Hepatocyte (in vitro differentiated cells): ENCODE data around the gene MUC5AC. TPM values are rescaled to one million over a fixed set of nuclear protein-coding genes. Genes with fewer than 3 reads are reported as not detected.
"Not testable (repeated sequence)": the region's sequence is repeated elsewhere in the genome, so short reads cannot be mapped to it uniquely, and the experiment has no call there.

Experiments
- DNase-seq: peaks from one replicate; pipeline ENCODE4 v3.0.0-alpha.2; 2016; ENCODE audit warnings: low spot score
- H2AFZ ChIP-seq: fragments of 200-600 bp; sonication (generic); 2 replicates; pipeline ENCODE4 v1.6.0; 2016; ENCODE audit warnings: antibody characterized with exemption, mild to moderate bottlenecking
- H3K27ac ChIP-seq: fragments of 200-600 bp; sonication (generic); 2 replicates; pipeline ENCODE4 v1.5.1; 2016; ENCODE audit warnings: mild to moderate bottlenecking
- H3K27me3 ChIP-seq: fragments of 200-600 bp; sonication (generic); 2 replicates; pipeline ENCODE4 v1.6.1; 2016
- H3K36me3 ChIP-seq: fragments of 200-600 bp; sonication (generic); replicated peaks from 2 replicates; pipeline ENCODE4 v1.5.1; 2016; ENCODE audit warnings: low read depth; ENCODE audit not compliant: insufficient read depth
- H3K4me1 ChIP-seq: fragments of 200-600 bp; sonication (generic); 2 replicates; pipeline ENCODE4 v1.5.1; 2016; ENCODE audit warnings: mild to moderate bottlenecking, moderate library complexity; ENCODE audit not compliant: insufficient read depth
- H3K4me2 ChIP-seq: fragments of 200-600 bp; sonication (generic); 2 replicates; pipeline ENCODE4 v1.6.0; 2016
- H3K4me3 ChIP-seq: fragments of 200-600 bp; sonication (generic); 2 replicates; pipeline ENCODE4 v1.5.1; 2016; ENCODE audit warnings: mild to moderate bottlenecking
- H3K79me2 ChIP-seq: fragments of 200-600 bp; sonication (generic); 2 replicates; pipeline ENCODE4 v1.6.0; 2017; ENCODE audit warnings: mild to moderate bottlenecking
- H3K9me2 ChIP-seq: fragments of 200-600 bp; sonication (generic); replicated peaks from 2 replicates; pipeline ENCODE4 v1.6.0; 2017; ENCODE audit warnings: mild to moderate bottlenecking; ENCODE audit not compliant: insufficient read depth
- H3K9me3 ChIP-seq: fragments of 200-600 bp; sonication (generic); 2 replicates; pipeline ENCODE4 v1.5.1; 2016; ENCODE audit warnings: low read depth, mild to moderate bottlenecking
- H4K20me1 ChIP-seq: fragments of 200-600 bp; sonication (generic); 2 replicates; pipeline ENCODE4 v1.6.0; 2016; ENCODE audit warnings: mild to moderate bottlenecking; ENCODE audit not compliant: insufficient read depth, poor library complexity, severe bottlenecking
- EZH2 ChIP-seq: fragments of 200-600 bp; sonication (generic); IDR thresholded peaks from 2 replicates; pipeline ENCODE4 v1.6.1; 2016; ENCODE audit warnings: antibody characterized with exemption, mild to moderate bottlenecking, borderline replicate concordance
- EZH2phosphoT487 ChIP-seq: fragments of 200-600 bp; sonication (generic); IDR thresholded peaks from one replicate; pipeline ENCODE4 v1.6.1; 2018; ENCODE audit warnings: antibody characterized with exemption, mild to moderate bottlenecking, low read depth, moderate library complexity; ENCODE audit not compliant: unreplicated experiment, severe bottlenecking
- whole genome bisulfite sequencing: methylation state at CpG from one replicate; pipeline ENCODE4 v1.1.6; 2016; ENCODE audit warnings: low lambda C conversion rate; ENCODE audit errors: missing lambda C conversion rate; 5-methylcytosine and 5-hydroxymethylcytosine counted together
- polyA plus RNA-seq: library from polyadenylated mRNA; unstranded; fragments of >200 nt; fragmentation: Nextera tagmentation; extraction: Ambion mirVana; gene quantifications from 2 replicates; pipeline ENCODE4 v1.2.1, GENCODE V29; 2016
- total RNA-seq: library from RNA; depleted of rRNA; stranded (reverse); fragments of >200 nt; gene quantifications from 2 replicates; pipeline ENCODE4 v1.2.3, GENCODE V29; 2014
- TF ChIP-seq, protein P1 (sequence below): fragments of 200-600 bp; sonication (generic); IDR thresholded peaks from 2 replicates; pipeline ENCODE4 v1.5.1; 2016; ENCODE audit warnings: antibody characterized with exemption, mild to moderate bottlenecking; ENCODE audit not compliant: poor library complexity

MUC5AC gene
- total and polyA plus RNA-seq, 2 experiments from 2014 or later, result 0.07 to 0.08 TPM

DNA sequence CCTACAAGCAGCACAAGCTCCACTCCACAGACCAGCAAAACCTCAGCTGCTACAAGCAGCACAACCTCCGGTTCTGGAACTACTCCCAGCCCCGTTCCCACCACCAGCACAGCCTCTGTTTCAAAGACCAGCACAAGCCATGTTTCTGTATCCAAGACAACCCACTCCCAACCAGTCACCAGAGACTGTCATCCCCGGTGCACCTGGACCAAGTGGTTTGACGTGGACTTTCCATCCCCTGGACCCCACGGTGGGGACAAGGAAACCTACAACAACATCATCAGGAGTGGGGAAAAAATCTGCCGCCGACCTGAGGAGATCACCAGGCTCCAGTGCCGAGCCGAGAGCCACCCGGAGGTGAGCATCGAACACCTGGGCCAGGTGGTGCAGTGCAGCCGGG lies 32.1 kb downstream of the MUC5AC start:
- 72% methylated on average over 7 of the region's 12 CpGs for WGBS
- H3K4me3 ChIP-seq, H3K79me2 ChIP-seq, DNase-seq, H3K4me2 ChIP-seq, H3K27me3 ChIP-seq, H2AFZ ChIP-seq, H4K20me1 ChIP-seq, H3K4me1 ChIP-seq, H3K36me3 ChIP-seq, H3K27ac ChIP-seq, H3K9me3 ChIP-seq, H3K9me2 ChIP-seq: not testable (repeated sequence)

DNA sequence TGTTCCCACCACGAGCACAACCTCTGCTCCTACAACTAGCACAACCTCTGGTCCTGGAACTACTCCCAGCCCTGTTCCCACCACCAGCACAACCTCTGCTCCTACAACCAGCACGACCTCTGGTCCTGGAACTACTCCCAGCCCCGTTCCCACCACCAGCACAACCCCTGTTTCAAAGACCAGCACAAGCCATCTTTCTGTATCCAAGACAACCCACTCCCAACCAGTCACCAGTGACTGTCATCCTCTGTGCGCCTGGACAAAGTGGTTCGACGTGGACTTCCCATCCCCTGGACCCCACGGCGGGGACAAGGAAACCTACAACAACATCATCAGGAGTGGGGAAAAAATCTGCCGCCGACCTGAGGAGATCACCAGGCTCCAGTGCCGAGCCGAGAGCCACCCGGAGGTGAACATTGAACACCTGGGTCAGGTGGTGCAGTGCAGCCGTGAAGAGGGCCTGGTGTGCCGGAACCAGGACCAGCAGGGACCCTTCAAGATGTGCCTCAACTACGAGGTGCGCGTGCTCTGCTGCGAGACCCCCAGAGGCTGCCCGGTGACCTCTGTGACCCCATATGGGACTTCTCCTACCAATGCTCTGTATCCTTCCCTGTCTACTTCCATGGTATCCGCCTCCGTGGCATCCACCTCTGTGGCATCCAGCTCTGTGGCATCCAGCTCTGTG lies 34.2 kb downstream of the MUC5AC start:
- H2AFZ ChIP-seq, DNase-seq, H3K36me3 ChIP-seq, H3K9me3 ChIP-seq, H4K20me1 ChIP-seq, H3K4me2 ChIP-seq, H3K27me3 ChIP-seq, H3K27ac ChIP-seq, H3K4me1 ChIP-seq, H3K9me2 ChIP-seq, H3K79me2 ChIP-seq, H3K4me3 ChIP-seq: not testable (repeated sequence)
- WGBS, result 90% methylated on average over 22 of the region's 22 CpGs

DNA sequence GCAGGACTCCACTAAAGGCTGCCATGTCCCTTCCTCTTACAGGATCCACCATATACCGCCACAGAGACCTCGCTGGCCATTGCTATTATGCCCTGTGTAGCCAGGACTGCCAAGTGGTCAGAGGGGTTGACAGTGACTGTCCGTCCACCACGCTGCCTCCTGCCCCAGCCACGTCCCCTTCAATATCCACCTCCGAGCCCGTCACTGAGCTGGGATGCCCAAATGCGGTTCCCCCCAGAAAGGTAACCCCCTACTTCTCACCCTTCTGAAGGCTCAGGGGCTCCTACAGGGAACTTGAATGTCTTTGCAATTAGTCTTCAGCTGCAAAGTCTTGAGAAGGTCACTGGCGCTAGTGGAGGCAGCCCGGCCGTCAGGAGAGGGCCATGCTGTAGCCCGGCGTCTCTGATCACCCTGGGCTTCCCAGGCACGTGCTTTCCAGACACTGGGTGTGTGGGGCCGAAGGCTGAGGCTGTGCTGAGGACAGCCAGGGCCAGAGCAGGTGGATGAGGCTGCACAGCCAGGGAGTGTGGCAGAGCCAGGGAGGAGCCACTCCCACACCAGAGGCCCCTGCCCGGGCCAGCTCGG lies 35.1 kb downstream of the MUC5AC start:
- no peaks in the 10 kb centered on the region for H3K9me2 ChIP-seq
- H3K9me3 ChIP-seq, result no peaks in the 10 kb centered on the region
- 91% methylated on average over 17 of the region's 17 CpGs for WGBS
- no peaks in the 10 kb centered on the region for H3K27me3 ChIP-seq
- no peaks in the 10 kb centered on the region for H3K79me2 ChIP-seq
- H2AFZ ChIP-seq, result no peak overlapping the region
- H3K36me3 ChIP-seq, result no peaks in the 10 kb centered on the region
- H3K4me2 ChIP-seq, result no peak overlapping the region
- H3K4me3 ChIP-seq, result no peak overlapping the region
- H3K27ac ChIP-seq, result no peak overlapping the region
- H4K20me1 ChIP-seq, result no peaks in the 10 kb centered on the region
- no peaks in the 10 kb centered on the region for H3K4me1 ChIP-seq
- DNase-seq, result no peak
- TF ChIP-seq EZH2phosphoT487 (no peak), EZH2 (no peak)
- TF ChIP-seq, protein P1, sequence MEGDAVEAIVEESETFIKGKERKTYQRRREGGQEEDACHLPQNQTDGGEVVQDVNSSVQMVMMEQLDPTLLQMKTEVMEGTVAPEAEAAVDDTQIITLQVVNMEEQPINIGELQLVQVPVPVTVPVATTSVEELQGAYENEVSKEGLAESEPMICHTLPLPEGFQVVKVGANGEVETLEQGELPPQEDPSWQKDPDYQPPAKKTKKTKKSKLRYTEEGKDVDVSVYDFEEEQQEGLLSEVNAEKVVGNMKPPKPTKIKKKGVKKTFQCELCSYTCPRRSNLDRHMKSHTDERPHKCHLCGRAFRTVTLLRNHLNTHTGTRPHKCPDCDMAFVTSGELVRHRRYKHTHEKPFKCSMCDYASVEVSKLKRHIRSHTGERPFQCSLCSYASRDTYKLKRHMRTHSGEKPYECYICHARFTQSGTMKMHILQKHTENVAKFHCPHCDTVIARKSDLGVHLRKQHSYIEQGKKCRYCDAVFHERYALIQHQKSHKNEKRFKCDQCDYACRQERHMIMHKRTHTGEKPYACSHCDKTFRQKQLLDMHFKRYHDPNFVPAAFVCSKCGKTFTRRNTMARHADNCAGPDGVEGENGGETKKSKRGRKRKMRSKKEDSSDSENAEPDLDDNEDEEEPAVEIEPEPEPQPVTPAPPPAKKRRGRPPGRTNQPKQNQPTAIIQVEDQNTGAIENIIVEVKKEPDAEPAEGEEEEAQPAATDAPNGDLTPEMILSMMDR, result no peak

DNA sequence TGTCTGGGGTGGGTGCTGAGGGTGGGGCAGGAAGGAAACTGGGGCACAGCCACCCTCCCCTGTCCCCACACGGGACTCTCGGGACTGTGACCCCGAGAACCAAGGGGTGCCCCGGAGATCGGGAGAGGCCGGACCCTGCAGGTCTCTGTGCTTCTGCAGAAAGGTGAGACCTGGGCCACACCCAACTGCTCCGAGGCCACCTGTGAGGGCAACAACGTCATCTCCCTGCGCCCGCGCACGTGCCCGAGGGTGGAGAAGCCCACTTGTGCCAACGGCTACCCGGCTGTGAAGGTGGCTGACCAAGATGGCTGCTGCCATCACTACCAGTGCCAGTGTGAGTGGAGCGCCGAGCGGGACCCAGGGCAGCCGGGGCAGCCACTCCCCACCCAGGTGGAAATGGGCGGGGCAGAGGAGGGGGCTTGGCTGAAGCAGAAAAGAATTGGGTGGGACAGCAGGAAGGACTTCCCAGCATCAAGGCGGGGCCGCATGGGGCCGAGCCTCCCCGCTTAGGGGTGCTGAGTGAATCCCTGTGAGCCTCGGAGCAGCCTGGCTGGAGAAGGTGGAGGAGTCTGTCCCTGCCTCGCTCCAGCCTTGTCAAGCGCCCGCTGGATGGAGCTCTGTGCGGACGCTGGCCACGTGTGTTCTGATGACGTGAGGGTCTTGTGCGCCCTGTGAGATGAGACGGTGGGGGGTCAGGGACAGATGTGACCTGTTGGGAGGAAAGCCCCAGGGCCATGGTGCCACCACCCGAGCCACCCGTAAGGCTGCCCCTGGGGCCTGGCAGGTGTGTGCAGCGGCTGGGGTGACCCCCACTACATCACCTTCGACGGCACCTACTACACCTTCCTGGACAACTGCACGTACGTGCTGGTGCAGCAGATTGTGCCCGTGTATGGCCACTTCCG lies 35.8 kb downstream of the MUC5AC start:
- no peak overlapping the region for H2AFZ ChIP-seq
- no peak for DNase-seq

More for the DNA sequence above, 35.8 kb downstream of the MUC5AC start:
- H3K9me3 ChIP-seq, result no peaks in the 10 kb centered on the region
- no peaks in the 10 kb centered on the region for H3K27me3 ChIP-seq
- H3K79me2 ChIP-seq, result no peaks in the 10 kb centered on the region
- H3K4me3 ChIP-seq, result no peak overlapping the region
- H4K20me1 ChIP-seq, result no peaks in the 10 kb centered on the region
- H3K27ac ChIP-seq, result no peak overlapping the region
- H3K4me2 ChIP-seq, result no peak overlapping the region
- H3K4me1 ChIP-seq, result no peaks in the 10 kb centered on the region
- no peak for TF ChIP-seq EZH2
- TF ChIP-seq, protein P1, result no peak
- no peak for TF ChIP-seq EZH2phosphoT487
- no peaks in the 10 kb centered on the region for H3K9me2 ChIP-seq
- WGBS, result 95% methylated on average over 41 of the region's 43 CpGs
- H3K36me3 ChIP-seq, result no peaks in the 10 kb centered on the region
